ENCODE data around the gene LRPAP1. TPM values are rescaled to one million over a fixed set of nuclear protein-coding genes. Genes with fewer than 3 reads are reported as not detected.

LRPAP1 gene
- total RNA-seq, 1 experiment from 2014 or later: 171 TPM

DNA sequence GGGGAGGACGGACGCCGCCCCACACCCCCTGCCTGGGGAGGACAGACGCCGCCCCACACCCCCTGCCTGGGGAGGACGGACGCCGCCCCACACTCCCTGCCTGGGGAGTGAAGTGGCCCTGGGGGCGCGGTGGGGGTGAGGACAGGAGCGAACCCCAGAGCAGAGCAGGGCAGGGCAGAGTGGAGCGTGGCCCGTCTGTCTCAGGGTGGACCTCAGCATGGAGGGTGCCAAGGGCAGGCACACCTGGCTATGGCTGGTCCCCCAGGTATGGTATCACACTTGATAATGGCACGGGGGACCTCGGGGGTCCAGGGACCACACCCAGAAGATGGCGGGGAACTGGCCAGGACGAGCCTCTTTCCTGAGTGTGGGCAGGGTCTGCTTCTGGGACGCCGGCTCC, 9.6 kb downstream of the LRPAP1 start:
- ChIA-PET POLR2A (ENCODE audit: low non-redundant PET) (no interaction called here), CTCF (no interaction called here)
- no peak overlapping the region for H3K4me3 ChIP-seq (ENCODE audit: low read depth, low read length, poor library complexity, severe bottlenecking)
- H3K36me3 ChIP-seq (ENCODE audit: insufficient read depth, low read length, poor library complexity, severe bottlenecking): peaks cover 46% of the 10 kb centered on the region
- no peaks in the 10 kb centered on the region for H3K27me3 ChIP-seq (replicated peaks; ENCODE audit: insufficient read depth, low read depth, low read length, poor library complexity)
- H3K27ac ChIP-seq (ENCODE audit: low read depth, low read length, poor library complexity, severe bottlenecking): no peak overlapping the region
- intact Hi-C loops (cut with micrococcal nuclease; ENCODE audit: unreplicated experiment): no loop called here
- no peak for TF ChIP-seq EZH2 (IDR thresholded peaks at IDR 0.05; ENCODE audit: borderline replicate concordance, low read depth, low read length, poor library complexity, severe bottlenecking)
- TF ChIP-seq, protein P1, sequence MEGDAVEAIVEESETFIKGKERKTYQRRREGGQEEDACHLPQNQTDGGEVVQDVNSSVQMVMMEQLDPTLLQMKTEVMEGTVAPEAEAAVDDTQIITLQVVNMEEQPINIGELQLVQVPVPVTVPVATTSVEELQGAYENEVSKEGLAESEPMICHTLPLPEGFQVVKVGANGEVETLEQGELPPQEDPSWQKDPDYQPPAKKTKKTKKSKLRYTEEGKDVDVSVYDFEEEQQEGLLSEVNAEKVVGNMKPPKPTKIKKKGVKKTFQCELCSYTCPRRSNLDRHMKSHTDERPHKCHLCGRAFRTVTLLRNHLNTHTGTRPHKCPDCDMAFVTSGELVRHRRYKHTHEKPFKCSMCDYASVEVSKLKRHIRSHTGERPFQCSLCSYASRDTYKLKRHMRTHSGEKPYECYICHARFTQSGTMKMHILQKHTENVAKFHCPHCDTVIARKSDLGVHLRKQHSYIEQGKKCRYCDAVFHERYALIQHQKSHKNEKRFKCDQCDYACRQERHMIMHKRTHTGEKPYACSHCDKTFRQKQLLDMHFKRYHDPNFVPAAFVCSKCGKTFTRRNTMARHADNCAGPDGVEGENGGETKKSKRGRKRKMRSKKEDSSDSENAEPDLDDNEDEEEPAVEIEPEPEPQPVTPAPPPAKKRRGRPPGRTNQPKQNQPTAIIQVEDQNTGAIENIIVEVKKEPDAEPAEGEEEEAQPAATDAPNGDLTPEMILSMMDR (conservative IDR thresholded peaks at IDR 0.05; ENCODE audit: low read depth, low read length): no peak
- H3K4me1 ChIP-seq (ENCODE audit: insufficient read depth, low read length, poor library complexity, severe bottlenecking): no peaks in the 10 kb centered on the region
- no peaks in the 10 kb centered on the region for H3K9me3 ChIP-seq (ENCODE audit: low read depth, low read length, poor library complexity, severe bottlenecking)
- no peak for DNase-seq (ENCODE audit: low spot score)
- no TSS peak for BruUV-seq (replicated peaks)

DNA sequence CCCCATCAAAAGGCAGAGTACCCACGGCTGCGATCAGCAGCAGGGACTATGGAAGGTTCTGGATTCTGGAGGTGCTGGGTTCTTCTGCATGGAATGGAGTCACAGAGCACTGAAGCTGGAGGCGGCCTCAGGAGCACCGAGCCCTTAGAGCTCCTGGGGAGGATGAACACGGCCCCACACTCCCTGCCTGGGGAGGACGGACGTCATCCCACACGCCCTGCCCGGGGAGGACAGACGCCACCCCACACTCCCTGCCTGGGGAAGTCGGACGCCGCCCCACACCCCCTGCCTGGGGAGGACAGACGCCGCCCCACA, 9.9 kb downstream of the LRPAP1 start:
- H3K36me3 ChIP-seq (ENCODE audit: insufficient read depth, low read length, poor library complexity, severe bottlenecking): peaks cover 49% of the 10 kb centered on the region
- H3K27ac ChIP-seq (ENCODE audit: low read depth, low read length, poor library complexity, severe bottlenecking): no peak overlapping the region
- no TSS peak for BruUV-seq (replicated peaks)
- POLR2A ChIA-PET (ENCODE audit: low non-redundant PET): no interaction called here
- H3K9me3 ChIP-seq (ENCODE audit: low read depth, low read length, poor library complexity, severe bottlenecking): no peaks in the 10 kb centered on the region
- TF ChIP-seq, protein P1 (conservative IDR thresholded peaks at IDR 0.05; ENCODE audit: low read depth, low read length): no peak
- no peak for TF ChIP-seq EZH2 (IDR thresholded peaks at IDR 0.05; ENCODE audit: borderline replicate concordance, low read depth, low read length, poor library complexity, severe bottlenecking)
- CTCF ChIA-PET: interaction anchor here (0.5 kb wide), 1 partner anchor 1304 kb away, joined by 3 read pairs; no protein-coding TSS in a partner anchor
- no peak overlapping the region for H3K4me3 ChIP-seq (ENCODE audit: low read depth, low read length, poor library complexity, severe bottlenecking)
- no peaks in the 10 kb centered on the region for H3K4me1 ChIP-seq (ENCODE audit: insufficient read depth, low read length, poor library complexity, severe bottlenecking)
- H3K27me3 ChIP-seq (replicated peaks; ENCODE audit: insufficient read depth, low read depth, low read length, poor library complexity): no peaks in the 10 kb centered on the region
- intact Hi-C loops (cut with micrococcal nuclease; ENCODE audit: unreplicated experiment): no loop called here
- DNase-seq (ENCODE audit: low spot score): no peak

DNA sequence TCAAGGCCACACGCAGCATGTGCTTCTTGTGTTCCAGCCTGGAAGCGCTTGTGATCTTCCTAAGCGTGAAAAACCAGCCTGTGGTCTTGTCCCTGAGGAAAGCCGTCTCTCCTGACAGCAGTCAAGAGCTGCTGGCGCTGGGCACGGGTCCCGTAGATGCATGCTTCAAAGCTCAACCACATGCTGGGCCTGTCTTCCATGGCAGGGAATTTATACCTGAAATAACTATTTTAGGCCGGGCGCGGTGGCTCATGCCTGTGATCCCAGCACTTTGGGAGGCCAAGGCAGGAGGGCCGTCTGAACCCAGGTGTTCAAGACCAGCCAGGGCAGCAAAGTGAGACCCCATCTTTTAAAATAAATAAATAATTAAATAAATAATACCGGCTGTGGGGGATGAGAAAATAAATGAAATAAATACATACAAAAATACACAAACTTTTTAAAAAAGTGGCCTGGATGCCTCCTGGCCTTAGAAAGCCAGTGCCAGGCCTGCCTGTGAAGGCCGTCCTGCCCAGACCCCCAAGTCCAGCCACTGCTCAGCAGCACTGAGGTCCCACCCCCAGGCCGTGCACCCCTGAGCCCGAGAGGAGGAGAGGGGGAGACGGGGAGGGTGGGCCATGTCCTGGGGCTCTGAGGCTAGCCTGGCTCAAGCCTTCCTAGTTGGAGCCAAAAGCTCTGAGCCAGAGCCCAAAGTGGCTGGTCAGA, 10.4 kb downstream of the LRPAP1 start:
- DNase-seq (ENCODE audit: low spot score): no peak
- CTCF ChIA-PET: interaction anchor here (0.5 kb wide), 1 partner anchor 1304 kb away, joined by 3 read pairs; no protein-coding TSS in a partner anchor
- Histone ChIP-seq H3K4me1 (ENCODE audit: insufficient read depth, low read length, poor library complexity, severe bottlenecking) (no peaks in the 10 kb centered on the region), H3K27ac (ENCODE audit: low read depth, low read length, poor library complexity, severe bottlenecking) (no peak overlapping the region), H3K27me3 (replicated peaks; ENCODE audit: insufficient read depth, low read depth, low read length, poor library complexity) (no peaks in the 10 kb centered on the region), H3K9me3 (ENCODE audit: low read depth, low read length, poor library complexity, severe bottlenecking) (no peaks in the 10 kb centered on the region), H3K4me3 (ENCODE audit: low read depth, low read length, poor library complexity, severe bottlenecking) (no peak overlapping the region), H3K36me3 (ENCODE audit: insufficient read depth, low read length, poor library complexity, severe bottlenecking) (peaks cover 54% of the 10 kb centered on the region)
- no TSS peak for BruUV-seq (replicated peaks)
- POLR2A ChIA-PET (ENCODE audit: low non-redundant PET): no interaction called here
- intact Hi-C loops (cut with micrococcal nuclease; ENCODE audit: unreplicated experiment): no loop called here
- TF ChIP-seq, protein P1 (conservative IDR thresholded peaks at IDR 0.05; ENCODE audit: low read depth, low read length): no peak
- no peak for TF ChIP-seq EZH2 (IDR thresholded peaks at IDR 0.05; ENCODE audit: borderline replicate concordance, low read depth, low read length, poor library complexity, severe bottlenecking)
